A204.1 (cell line): Measurements from ENCODE around the gene PRDM10.
"Not testable (repeated sequence)": the region's sequence is repeated elsewhere in the genome, so short reads cannot be mapped to it uniquely, and the experiment has no call there.

Experiments
- FAIRE-seq: peaks from 2 replicates; lab custom pipeline; 2012; peaks lifted over from hg19 to GRCh38; lab: Jason Lieb, UNC

Gene PRDM10

GRCh38 chr11:129976328-129976727, 26.3 kb downstream of the PRDM10 start:
- FAIRE-seq: no peak

DNA sequence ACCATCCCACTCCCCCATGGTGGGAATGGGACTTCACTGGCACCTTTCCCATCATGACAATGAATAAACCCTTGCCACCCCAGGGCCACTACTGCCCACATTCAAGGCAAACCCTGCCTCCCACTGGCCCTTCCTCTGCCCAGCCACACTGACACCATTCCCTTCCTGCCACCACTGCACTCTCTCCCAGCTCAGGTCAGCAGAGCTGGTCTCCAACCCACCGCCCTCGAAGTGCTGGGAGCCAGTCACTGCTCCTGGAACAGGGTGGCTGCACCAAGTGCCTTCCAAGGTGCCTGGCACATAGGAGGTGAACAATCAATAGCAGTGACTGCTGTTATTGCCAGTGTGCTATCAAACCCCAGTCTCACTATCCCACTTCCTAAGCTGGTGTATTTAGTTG, 27.1 kb downstream of the PRDM10 start:
- no peak for FAIRE-seq

DNA sequence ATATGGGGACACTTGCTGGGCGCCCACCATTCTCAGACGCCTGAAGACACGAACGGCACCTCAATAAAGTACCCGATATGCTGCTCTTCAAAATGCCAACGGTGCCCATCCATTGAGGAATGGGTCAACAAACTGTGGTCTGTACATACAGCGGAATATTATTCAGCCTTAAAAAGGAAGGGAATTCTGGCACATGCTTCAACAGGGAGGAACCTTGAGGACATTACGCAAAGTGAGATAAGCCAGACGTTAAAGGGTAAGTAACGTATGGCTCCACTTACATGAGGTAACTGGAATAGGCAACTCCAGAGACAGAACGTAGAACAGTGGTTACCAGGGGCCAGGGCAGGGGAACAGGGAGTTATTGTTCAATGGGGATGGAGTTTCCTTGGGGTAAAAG, 28.0 kb downstream of the PRDM10 start:
- no peak for FAIRE-seq

- FAIRE-seq: no peak
These were observed 28.4 kb downstream of the PRDM10 start for GRCh38 chr11:129974237-129974636.

DNA sequence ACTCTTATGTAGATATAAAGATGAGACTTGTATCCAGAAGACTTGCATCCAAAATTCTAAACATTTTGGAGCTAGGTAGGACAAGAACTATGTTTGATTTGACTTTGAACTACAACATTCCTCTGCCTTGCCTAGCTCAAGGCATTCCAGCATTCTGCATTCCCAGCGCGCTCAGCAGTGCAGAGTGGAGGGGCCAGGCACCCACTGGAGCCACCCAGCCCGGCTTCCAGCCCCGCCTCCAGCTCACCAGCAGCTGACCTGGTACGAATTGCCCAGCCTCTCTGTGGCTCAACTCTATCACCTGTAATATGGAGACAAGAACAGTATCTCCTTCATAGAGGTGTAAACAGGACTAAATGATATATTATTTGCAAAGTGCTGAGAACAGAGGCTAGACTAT, 28.8 kb downstream of the PRDM10 start:
- FAIRE-seq: no peak

- FAIRE-seq: no peak
These were observed 29.6 kb downstream of the PRDM10 start for GRCh38 chr11:129973068-129973467.

GRCh38 chr11:129972611-129973010, 30.0 kb downstream of the PRDM10 start:
- FAIRE-seq: no peak

- not testable (repeated sequence) for FAIRE-seq
These were observed 30.8 kb downstream of the PRDM10 start for GRCh38 chr11:129971856-129972255.

DNA sequence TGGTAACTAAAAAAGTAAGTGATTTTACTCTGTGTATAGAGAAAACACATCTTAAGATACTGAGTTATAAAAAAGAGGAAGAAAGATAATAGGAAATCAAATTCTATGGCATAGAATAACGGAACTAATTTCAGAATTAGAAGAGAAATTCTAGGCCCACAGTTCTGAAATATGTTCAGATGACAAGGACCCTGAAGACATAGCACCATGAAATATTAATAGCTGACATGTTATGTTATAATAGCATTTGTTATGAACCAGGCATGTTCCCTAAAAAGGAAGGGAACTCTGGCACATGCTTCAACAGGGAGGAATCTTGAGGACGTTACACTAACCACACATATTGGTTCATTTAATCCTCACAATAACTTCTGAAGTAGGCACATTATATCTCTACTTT, 32.7 kb downstream of the PRDM10 start:
- FAIRE-seq: no peak

DNA sequence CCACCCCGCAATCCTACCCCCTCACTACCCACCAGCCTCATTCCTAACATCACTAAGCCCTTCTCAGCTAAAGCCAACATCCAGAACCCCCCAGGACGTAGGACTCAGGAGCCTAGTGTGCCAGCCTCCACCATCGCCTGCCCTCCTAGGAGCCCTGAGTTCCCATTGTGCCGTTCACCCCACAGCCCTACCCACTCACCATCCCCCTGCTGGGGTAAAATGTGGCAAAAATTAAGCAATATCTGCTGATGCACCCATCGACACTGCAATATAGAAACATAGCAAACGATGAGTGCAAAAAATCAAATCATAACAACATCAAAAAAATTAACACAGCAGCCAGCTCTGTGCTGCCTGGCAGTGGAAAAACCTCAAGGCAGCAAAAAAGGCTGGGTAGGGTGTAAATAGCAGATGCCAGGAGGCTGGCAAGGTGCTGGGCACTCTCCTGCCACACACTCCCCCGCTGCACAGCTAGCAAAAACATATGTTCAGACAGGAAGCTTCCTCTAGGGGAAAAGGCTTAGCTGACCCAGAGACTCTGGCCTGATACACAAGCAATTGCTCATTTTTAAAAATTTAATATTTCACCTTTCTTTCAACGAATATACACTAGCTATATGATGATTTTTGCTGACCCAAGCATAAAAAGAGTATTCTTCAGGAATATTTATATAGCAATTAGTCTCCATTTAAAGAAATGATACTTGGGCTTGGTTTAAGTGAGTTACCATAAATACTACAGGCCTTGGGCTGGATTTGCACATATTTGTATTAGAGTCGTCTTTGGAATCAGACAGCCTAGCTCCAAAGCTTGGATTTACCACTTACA, 33.8 kb downstream of the PRDM10 start:
- no peak for FAIRE-seq

- no peak for FAIRE-seq
These were observed 34.6 kb downstream of the PRDM10 start for GRCh38 chr11:129967996-129968395.

GRCh38 chr11:129965248-129965647, 37.4 kb downstream of the PRDM10 start:
- FAIRE-seq: no peak

- FAIRE-seq: no peak
These were observed 42.1 kb downstream of the PRDM10 start for GRCh38 chr11:129960216-129961214.

GRCh38 chr11:129959687-129960086, 42.9 kb downstream of the PRDM10 start:
- no peak for FAIRE-seq

GRCh38 chr11:129955282-129955681, 47.4 kb downstream of the PRDM10 start:
- no peak for FAIRE-seq

DNA sequence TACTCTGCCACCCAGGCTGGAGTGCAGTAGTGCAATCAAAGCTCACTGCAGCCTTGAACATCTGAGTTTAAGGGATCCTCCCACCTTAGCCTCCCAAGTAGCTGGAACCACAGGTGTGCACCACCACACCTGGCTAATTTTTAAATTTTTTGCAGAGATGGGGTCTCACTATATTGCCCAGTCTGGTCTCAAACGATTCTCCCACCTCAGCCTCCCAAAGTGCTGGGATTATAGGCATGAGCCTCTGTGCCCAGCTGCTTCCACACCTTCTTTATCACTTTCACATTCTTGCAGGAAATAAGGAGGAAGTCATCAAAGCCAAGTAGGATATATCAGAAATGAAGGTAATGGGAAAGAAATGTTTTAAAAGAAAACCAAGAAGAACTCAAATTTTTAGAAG, 47.9 kb downstream of the PRDM10 start:
- FAIRE-seq: not testable (repeated sequence)

DNA sequence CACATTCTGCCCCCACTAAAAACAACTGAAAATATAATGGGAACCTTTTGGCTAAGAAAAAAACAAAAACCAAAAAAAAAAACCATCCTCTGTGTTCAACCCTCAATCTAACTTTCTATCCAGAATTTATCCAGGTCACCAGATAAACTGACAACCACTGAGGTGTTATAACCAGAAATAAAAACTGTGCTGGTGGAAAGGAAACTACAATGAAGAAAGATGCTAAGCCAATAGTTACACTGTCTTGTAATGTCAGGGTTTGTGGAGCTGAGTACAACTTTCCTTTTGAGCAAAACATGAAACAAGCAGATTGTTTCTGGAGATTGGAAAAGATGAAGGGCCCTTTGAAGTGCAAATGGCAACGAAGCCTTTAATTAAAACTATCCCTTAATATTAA, 50.8 kb downstream of the PRDM10 start:
- FAIRE-seq: no peak

DNA sequence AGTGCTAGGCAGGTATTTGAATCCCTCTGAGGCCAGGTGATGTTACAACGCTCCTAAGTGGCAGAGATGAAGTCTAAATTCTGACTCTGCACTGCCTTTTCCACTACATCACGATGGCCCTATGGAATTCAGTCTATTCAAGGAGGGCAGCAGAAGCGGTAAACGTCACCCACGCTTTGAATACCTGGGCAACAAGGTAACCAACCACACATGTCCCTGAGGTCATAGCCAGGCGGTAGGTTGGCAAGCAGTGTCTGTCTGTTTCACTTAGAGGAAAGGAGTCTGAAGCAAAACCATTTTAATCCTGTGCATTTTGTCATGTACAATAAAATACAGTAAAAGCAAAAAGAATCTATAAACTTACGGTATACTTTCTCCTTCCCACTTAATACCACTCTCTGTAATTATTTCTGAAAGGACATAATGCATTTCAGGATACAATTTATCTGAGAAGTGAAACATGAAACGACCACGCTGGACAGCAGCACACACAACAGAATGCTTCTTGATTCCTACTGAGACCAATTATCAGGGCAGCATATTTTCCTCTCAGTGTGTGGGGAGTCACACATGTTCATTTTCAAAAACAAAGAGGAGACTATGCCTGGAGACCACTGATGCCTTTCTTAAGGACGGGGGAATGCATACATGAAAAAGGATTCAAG, 51.3 kb downstream of the PRDM10 start:
- no peak for FAIRE-seq

GRCh38 chr11:129950101-129951091, 52.2 kb downstream of the PRDM10 start:
- no peak for FAIRE-seq

DNA sequence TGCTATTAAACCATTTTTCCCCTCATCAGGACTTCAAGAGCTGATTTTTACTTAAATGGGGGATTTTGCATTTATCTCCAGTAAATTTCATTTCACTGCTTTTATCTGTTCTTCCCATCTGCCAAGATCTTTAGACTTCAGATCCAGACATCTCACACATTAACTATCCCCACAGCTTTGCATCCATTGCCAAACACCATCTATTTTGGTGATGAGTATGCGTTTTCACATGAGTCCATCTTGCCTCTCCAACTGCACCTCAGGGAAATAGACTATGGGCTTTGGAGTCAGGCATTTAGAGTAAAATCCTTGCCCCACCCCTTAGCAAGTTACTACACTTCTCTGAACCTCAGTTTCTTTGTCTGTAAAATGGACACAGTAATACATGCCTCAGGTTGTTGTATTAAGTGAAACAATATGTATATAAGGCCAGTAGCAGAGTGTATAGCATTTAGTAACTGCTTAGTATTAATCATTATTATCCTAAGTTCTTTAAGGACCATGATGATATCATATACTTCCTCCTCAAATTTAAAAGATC, 53.6 kb downstream of the PRDM10 start:
- no peak for FAIRE-seq

DNA sequence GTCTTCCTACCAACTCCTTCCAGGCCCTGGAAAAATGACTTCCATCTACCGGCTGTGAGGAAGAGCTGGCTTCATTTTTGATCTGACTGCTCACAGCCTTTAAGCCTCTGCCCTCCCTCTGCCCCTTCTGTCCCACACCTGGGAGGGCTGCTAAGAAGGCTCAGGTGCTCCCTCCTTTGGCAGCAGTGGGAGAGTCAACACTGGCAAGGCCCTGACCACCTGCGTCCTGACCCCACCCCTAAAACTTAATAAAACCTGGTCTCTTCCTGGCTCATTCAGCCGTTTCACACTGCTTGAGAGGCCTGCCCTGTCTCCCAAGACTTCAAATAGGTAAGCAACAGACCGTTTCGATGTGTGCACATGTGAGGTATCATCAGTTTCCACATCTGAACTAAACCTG, 55.2 kb downstream of the PRDM10 start:
- no peak for FAIRE-seq
